IPS-18a (cell line): ENCODE measurements around the gene SLC25A44.

Source experiments
- H3K27ac ChIP-seq: one replicate; pipeline ENCODE4 v1.5.1; 2013; ENCODE audit warnings: low read length
- H3K27me3 ChIP-seq: one replicate; pipeline ENCODE4 v1.6.1; 2013; ENCODE audit warnings: mild to moderate bottlenecking, low read length; ENCODE audit not compliant: control insufficient read depth, insufficient read depth
- H3K36me3 ChIP-seq: one replicate; pipeline ENCODE4 v1.6.1; 2013; ENCODE audit warnings: low read depth, low read length; ENCODE audit not compliant: control insufficient read depth
- H3K4me1 ChIP-seq: one replicate; pipeline ENCODE4 v1.6.1; 2013; ENCODE audit warnings: low read depth, low read length; ENCODE audit not compliant: control insufficient read depth
- H3K4me3 ChIP-seq: one replicate; pipeline ENCODE4 v1.5.1; 2013; ENCODE audit warnings: low read length
- H3K9ac ChIP-seq: one replicate; pipeline ENCODE4 v1.6.1; 2013; ENCODE audit warnings: mild to moderate bottlenecking, low read length, moderate library complexity
- H3K9me3 ChIP-seq: one replicate; pipeline ENCODE4 v1.6.1; 2013; ENCODE audit warnings: low read depth, low read length; ENCODE audit not compliant: control insufficient read depth

Gene SLC25A44

DNA sequence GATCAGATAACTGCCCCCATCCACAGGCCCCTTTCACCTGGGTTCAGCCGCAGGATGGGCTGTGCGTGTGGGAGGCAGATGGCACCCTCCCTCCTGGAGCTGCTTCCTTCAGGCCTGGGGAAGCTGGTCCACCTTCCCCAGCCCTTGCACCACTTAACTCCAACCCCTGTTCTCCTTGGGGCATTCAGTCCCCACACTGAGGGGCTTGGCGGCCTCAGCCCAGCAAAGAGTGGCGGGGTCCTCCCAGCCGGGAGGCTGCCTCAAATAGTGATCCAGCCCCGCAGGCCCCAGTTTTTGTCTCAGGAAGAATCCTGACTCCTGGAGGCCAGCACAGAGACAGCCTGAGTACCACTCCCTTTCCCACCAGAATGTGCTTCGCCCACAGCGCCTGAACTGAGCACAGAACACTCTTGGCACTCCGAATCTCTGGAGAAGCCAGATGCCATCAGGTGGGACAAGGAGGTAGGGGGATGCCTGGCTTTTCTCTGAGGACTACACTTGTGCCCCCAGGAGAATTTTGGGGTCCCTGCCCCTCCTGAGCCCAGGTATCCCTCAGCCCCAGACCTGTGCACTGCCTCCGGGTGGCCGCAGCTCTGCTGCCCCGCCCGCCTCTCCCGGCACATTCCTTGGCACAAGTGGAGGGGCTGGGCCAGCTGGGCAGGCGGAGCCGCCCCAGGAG is 53.0 kb downstream of the SLC25A44 start:
- Histone ChIP-seq H3K4me3 (no peak overlapping the region), H3K36me3 (peaks cover 29% of the 10 kb centered on the region), H3K9me3 (no peaks in the 10 kb centered on the region), H3K4me1 (peaks cover 3% of the 10 kb centered on the region), H3K27ac (no peak overlapping the region), H3K9ac (no peak overlapping the region), H3K27me3 (no peaks in the 10 kb centered on the region)

- H3K4me1 ChIP-seq = peaks cover 3% of the 10 kb centered on the region
- peaks cover 37% of the 10 kb centered on the region for H3K36me3 ChIP-seq
- H3K27me3 ChIP-seq = no peaks in the 10 kb centered on the region
- no peak within 1 kb of the TSS for H3K27ac ChIP-seq
- H3K9ac ChIP-seq = no peak within 1 kb of the TSS
- H3K9me3 ChIP-seq = no peaks in the 10 kb centered on the region
- no peak within 1 kb of the TSS for H3K4me3 ChIP-seq
These were observed 53.8 kb downstream of the SLC25A44 start, which contains the start of gene PAQR6 for GRCh38 chr1:156247460-156248322. Gene PAQR6, minus strand, starts transcription at chr1:156248056. Its CDS starts 1,325 bp downstream, at chr1:156246731.

DNA sequence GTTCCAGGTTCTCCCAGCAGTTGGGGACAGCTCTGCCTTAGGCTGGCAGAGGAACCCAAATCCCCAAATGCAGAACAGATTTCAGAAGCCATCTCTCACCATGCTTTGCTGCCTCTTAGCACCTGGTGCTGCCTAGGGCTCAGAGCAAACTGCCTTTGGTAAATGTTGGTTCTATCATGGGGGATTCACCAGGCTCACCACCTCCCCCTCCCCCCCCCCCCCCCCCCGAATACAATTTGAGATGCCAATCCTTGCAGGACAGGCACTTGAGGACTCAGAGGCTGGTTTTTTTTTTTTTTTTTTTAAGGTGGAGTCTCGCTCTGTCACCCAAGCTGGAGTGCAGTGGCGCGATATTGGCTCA is 54.4 kb downstream of the SLC25A44 start:
- peaks cover 43% of the 10 kb centered on the region for H3K36me3 ChIP-seq
- H3K4me3 ChIP-seq = no peak overlapping the region
- no peak overlapping the region for H3K27ac ChIP-seq
- peaks cover 3% of the 10 kb centered on the region for H3K4me1 ChIP-seq
- no peaks in the 10 kb centered on the region for H3K27me3 ChIP-seq
- no peaks in the 10 kb centered on the region for H3K9me3 ChIP-seq
- no peak overlapping the region for H3K9ac ChIP-seq

GRCh38 chr1:156249593-156249992 is 55.7 kb downstream of the SLC25A44 start:
- H3K9ac ChIP-seq = no peak overlapping the region
- no peaks in the 10 kb centered on the region for H3K9me3 ChIP-seq
- H3K27ac ChIP-seq = no peak overlapping the region
- H3K27me3 ChIP-seq = no peaks in the 10 kb centered on the region
- H3K4me1 ChIP-seq = peaks cover 3% of the 10 kb centered on the region
- H3K4me3 ChIP-seq = no peak overlapping the region
- peaks cover 54% of the 10 kb centered on the region for H3K36me3 ChIP-seq

GRCh38 chr1:156251527-156251926 is 57.6 kb downstream of the SLC25A44 start:
- Histone ChIP-seq H3K36me3 (peaks cover 63% of the 10 kb centered on the region), H3K27ac (no peak overlapping the region), H3K9ac (no peak overlapping the region), H3K4me1 (peaks cover 3% of the 10 kb centered on the region), H3K27me3 (no peaks in the 10 kb centered on the region), H3K9me3 (no peaks in the 10 kb centered on the region), H3K4me3 (no peak overlapping the region)

GRCh38 chr1:156253634-156254033 is 59.7 kb downstream of the SLC25A44 start:
- H3K27ac ChIP-seq = no peak overlapping the region
- H3K36me3 ChIP-seq = peaks cover 84% of the 10 kb centered on the region
- no peak overlapping the region for H3K9ac ChIP-seq
- no peaks in the 10 kb centered on the region for H3K4me1 ChIP-seq
- H3K9me3 ChIP-seq = no peaks in the 10 kb centered on the region
- H3K4me3 ChIP-seq = no peak overlapping the region
- H3K27me3 ChIP-seq = no peaks in the 10 kb centered on the region

DNA sequence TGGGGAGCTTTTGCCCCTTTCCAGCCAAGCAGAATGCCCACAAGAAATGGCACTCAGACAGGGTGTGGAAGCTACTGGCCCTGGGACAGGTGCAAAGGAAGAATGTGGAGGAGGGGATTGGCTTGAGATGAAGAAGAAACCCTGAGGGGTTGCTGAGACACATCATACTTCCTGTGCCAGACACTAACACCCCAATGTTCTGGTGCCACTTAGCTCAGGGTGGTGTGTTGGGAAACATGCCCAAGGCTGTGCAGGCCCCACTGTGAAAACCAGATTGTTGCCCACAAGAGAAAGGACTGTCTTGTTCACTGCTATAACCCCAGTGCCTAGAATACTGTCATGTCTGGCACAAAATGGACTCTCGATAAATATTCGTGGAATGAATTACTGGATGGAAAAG is 63.8 kb downstream of the SLC25A44 start:
- Histone ChIP-seq H3K9ac (no peak overlapping the region), H3K36me3 (peaks cover 84% of the 10 kb centered on the region), H3K27me3 (no peaks in the 10 kb centered on the region), H3K9me3 (no peaks in the 10 kb centered on the region), H3K27ac (no peak overlapping the region), H3K4me3 (no peak overlapping the region), H3K4me1 (no peaks in the 10 kb centered on the region)

GRCh38 chr1:156258859-156259258 is 65.0 kb downstream of the SLC25A44 start:
- no peaks in the 10 kb centered on the region for H3K9me3 ChIP-seq
- no peaks in the 10 kb centered on the region for H3K4me1 ChIP-seq
- H3K4me3 ChIP-seq = no peak overlapping the region
- peaks cover 84% of the 10 kb centered on the region for H3K36me3 ChIP-seq
- no peak overlapping the region for H3K9ac ChIP-seq
- H3K27ac ChIP-seq = no peak overlapping the region
- no peaks in the 10 kb centered on the region for H3K27me3 ChIP-seq

- H3K4me3 ChIP-seq = no peak overlapping the region
- no peak overlapping the region for H3K9ac ChIP-seq
- no peak overlapping the region for H3K27ac ChIP-seq
- no peaks in the 10 kb centered on the region for H3K27me3 ChIP-seq
- H3K9me3 ChIP-seq = no peaks in the 10 kb centered on the region
- no peaks in the 10 kb centered on the region for H3K4me1 ChIP-seq
- peaks cover 84% of the 10 kb centered on the region for H3K36me3 ChIP-seq
These were observed 65.9 kb downstream of the SLC25A44 start for GRCh38 chr1:156259805-156260204.

DNA sequence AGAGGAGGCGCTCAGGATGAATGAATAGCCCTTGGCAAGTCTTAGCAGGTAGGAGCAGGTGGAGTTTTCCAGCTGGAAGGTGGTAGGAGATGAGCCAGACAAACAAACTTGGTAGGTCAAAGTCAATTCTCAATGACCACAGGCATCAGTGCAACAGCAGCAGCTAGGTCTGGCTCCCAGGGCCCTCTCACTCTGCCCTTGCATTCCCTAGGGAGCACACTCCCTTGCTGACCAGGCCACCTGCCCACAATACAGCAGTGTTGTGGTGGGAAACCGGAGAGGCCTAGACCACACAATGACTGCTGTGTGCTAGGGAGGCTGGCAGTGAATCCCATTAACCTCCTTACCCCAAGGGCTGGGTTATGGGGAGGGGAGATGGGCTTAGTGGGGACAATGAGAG is 67.0 kb downstream of the SLC25A44 start:
- Histone ChIP-seq H3K9ac (no peak overlapping the region), H3K4me1 (no peaks in the 10 kb centered on the region), H3K9me3 (no peaks in the 10 kb centered on the region), H3K27me3 (no peaks in the 10 kb centered on the region), H3K36me3 (peaks cover 92% of the 10 kb centered on the region), H3K4me3 (no peak overlapping the region), H3K27ac (no peak overlapping the region)
